KMS-11 (cell line): Measurements from ENCODE around the gene PRPF8.
A peak's percentile ranks its signal among the peaks of the same experiment; 100 is the strongest.

ENCODE experiments used
- H2AFZ ChIP-seq: fragments of 200-600 bp; sonication (generic); 2 replicates; pipeline ENCODE4 v1.6.1; 2016; ENCODE audit warnings: antibody characterized with exemption, mixed run types, low read depth
- H3K27ac ChIP-seq: fragments of 200-600 bp; sonication (generic); 2 replicates; pipeline ENCODE4 v1.6.1; 2016; ENCODE audit warnings: mild to moderate bottlenecking, mixed run types
- H3K27me3 ChIP-seq: fragments of 200-600 bp; sonication (generic); 2 replicates; pipeline ENCODE4 v1.6.1; 2017; ENCODE audit warnings: mild to moderate bottlenecking, low read depth, mixed run types, moderate library complexity; ENCODE audit not compliant: insufficient read depth
- H3K36me3 ChIP-seq: fragments of 200-600 bp; sonication (generic); 2 replicates; pipeline ENCODE4 v1.6.1; 2017; ENCODE audit warnings: mild to moderate bottlenecking, mixed run types; ENCODE audit not compliant: insufficient read depth
- H3K4me1 ChIP-seq: fragments of 200-600 bp; sonication (generic); 2 replicates; pipeline ENCODE4 v1.6.1; 2016; ENCODE audit warnings: mild to moderate bottlenecking, low read depth, mixed run types; ENCODE audit not compliant: poor library complexity, severe bottlenecking
- H3K4me2 ChIP-seq: fragments of 200-600 bp; sonication (generic); 2 replicates; pipeline ENCODE4 v1.7.0; 2016; ENCODE audit warnings: mild to moderate bottlenecking, mixed run types
- H3K4me3 ChIP-seq: fragments of 200-600 bp; sonication (generic); IDR thresholded peaks from 2 replicates; pipeline ENCODE4 v1.6.1; 2017; ENCODE audit warnings: low read depth, low read length, mixed read lengths; ENCODE audit not compliant: insufficient read depth
- H3K79me2 ChIP-seq: fragments of 200-600 bp; sonication (generic); 2 replicates; pipeline ENCODE4 v1.6.1; 2016; ENCODE audit warnings: low read depth, mixed run types; ENCODE audit not compliant: insufficient read depth
- H3K9ac ChIP-seq: fragments of 200-600 bp; sonication (generic); 2 replicates; pipeline ENCODE4 v1.6.1; 2016; ENCODE audit warnings: mild to moderate bottlenecking, mixed run types
- H4K20me1 ChIP-seq: fragments of 200-600 bp; sonication (generic); 2 replicates; pipeline ENCODE4 v1.6.1; 2016; ENCODE audit warnings: mild to moderate bottlenecking, mixed run types; ENCODE audit not compliant: insufficient read depth
- CTCF ChIP-seq: fragments of 200-600 bp; sonication (generic); conservative IDR thresholded peaks from 2 replicates; pipeline ENCODE4 v1.6.1; 2017; ENCODE audit warnings: low read depth, mild to moderate bottlenecking, antibody characterized with exemption, low read length, moderate library complexity, mixed read lengths

The PRPF8 gene

GRCh38 chr17:1649844-1650501 is 34.7 kb downstream of the PRPF8 start, which contains the start of gene RILP:
Gene RILP (minus strand): TSS chr17:1649866. CDS start chr17:1649804, 62 bp downstream.
- Histone ChIP-seq H3K4me1 (no peaks in the 10 kb centered on the region), H3K4me2 (peak within 1 kb of the TSS; percentile 66), H3K79me2 (no peaks in the 10 kb centered on the region), H4K20me1 (no peaks in the 10 kb centered on the region), H3K27ac (peak within 1 kb of the TSS; percentile 36; the same call in 1 of the 2 replicates), H3K36me3 (no peaks in the 10 kb centered on the region; the same call in 1 of the 2 replicates), H2AFZ (peak within 1 kb of the TSS; percentile 78), H3K27me3 (no peaks in the 10 kb centered on the region), H3K9ac (peak within 1 kb of the TSS; percentile 12; the same call in 1 of the 2 replicates), H3K4me3 (no peak within 1 kb of the TSS)
- TF ChIP-seq CTCF: no peak

GRCh38 chr17:1648963-1649843 is 35.5 kb downstream of the PRPF8 start:
- Histone ChIP-seq H3K9ac (no peak overlapping the region; the same call in 1 of the 2 replicates), H3K27ac (peak overlapping the region; percentile 36; the same call in 1 of the 2 replicates), H3K4me3 (no peak overlapping the region), H3K36me3 (no peaks in the 10 kb centered on the region; the same call in 1 of the 2 replicates), H3K79me2 (no peaks in the 10 kb centered on the region), H3K4me1 (no peaks in the 10 kb centered on the region), H3K4me2 (peak overlapping the region; percentile 66), H2AFZ (peak overlapping the region; percentile 26; the same call in 1 of the 2 replicates), H3K27me3 (no peaks in the 10 kb centered on the region), H4K20me1 (no peaks in the 10 kb centered on the region)
- no peak for TF ChIP-seq CTCF

- H3K36me3 ChIP-seq: no peaks in the 10 kb centered on the region; the same call in 1 of the 2 replicates
- no peaks in the 10 kb centered on the region for H4K20me1 ChIP-seq
- peak overlapping the region; percentile 12; the same call in 1 of the 2 replicates for H3K9ac ChIP-seq
- H3K27me3 ChIP-seq: no peaks in the 10 kb centered on the region
- H3K4me1 ChIP-seq: no peaks in the 10 kb centered on the region
- peak; percentile 51 for TF ChIP-seq CTCF
- H3K79me2 ChIP-seq: no peaks in the 10 kb centered on the region
- H3K4me2 ChIP-seq: peak overlapping the region; percentile 48
- no peak overlapping the region for H3K4me3 ChIP-seq
- peak overlapping the region; percentile 78 for H2AFZ ChIP-seq
- no peak overlapping the region for H3K27ac ChIP-seq
Measured at GRCh38 chr17:1648173-1648962, 36.3 kb downstream of the PRPF8 start.

- H3K4me1 ChIP-seq: no peaks in the 10 kb centered on the region
- no peaks in the 10 kb centered on the region; the same call in 1 of the 2 replicates for H3K36me3 ChIP-seq
- H3K4me2 ChIP-seq: peak overlapping the region; percentile 48; the same call in 1 of the 2 replicates
- no peaks in the 10 kb centered on the region for H4K20me1 ChIP-seq
- H2AFZ ChIP-seq: no peak overlapping the region
- H3K79me2 ChIP-seq: no peaks in the 10 kb centered on the region
- H3K27ac ChIP-seq: no peak overlapping the region
- no peaks in the 10 kb centered on the region for H3K27me3 ChIP-seq
- H3K4me3 ChIP-seq: no peak overlapping the region
- H3K9ac ChIP-seq: no peak overlapping the region
- no peak for TF ChIP-seq CTCF
Measured at GRCh38 chr17:1647802-1648171, 36.9 kb downstream of the PRPF8 start.
